HG02588 (cell line): ENCODE measurements around the gene ATXN7.
A peak's percentile ranks its signal among the peaks of the same experiment; 100 is the strongest.

Experiments
- ATAC-seq: cut with Tn5 transposase; IDR thresholded peaks from one replicate; pipeline ENCODE4 v1.9.1; 2021; ENCODE audit warnings: mild to moderate bottlenecking, moderate library complexity; ENCODE audit not compliant: unreplicated experiment

The ATXN7 gene

GRCh38 chr3:63981980-63982379 lies 118.3 kb downstream of the ATXN7 start:
- ATAC-seq: no peak

- no peak for ATAC-seq
Observed at GRCh38 chr3:63984391-63984790, 120.7 kb downstream of the ATXN7 start.

GRCh38 chr3:63986146-63986545 lies 122.5 kb downstream of the ATXN7 start:
- ATAC-seq: no peak

DNA sequence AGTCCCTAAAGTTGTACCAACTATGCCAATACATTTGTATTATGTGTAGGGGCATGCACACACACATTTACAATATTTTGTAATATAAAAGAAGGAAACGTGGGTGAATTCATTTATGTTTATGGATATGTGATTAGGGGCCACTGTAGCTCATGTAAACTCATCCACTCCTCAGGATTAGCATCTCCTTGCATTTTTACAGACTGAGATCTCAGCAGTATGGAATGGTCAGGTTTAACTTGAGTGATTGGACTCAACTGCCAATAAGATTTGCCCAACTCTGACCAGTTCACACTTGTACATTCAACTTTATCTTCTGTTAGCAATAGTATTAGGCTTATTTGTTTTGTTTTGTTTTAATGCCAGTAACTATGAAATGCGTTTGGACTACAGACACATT lies 123.2 kb downstream of the ATXN7 start:
- no peak for ATAC-seq

DNA sequence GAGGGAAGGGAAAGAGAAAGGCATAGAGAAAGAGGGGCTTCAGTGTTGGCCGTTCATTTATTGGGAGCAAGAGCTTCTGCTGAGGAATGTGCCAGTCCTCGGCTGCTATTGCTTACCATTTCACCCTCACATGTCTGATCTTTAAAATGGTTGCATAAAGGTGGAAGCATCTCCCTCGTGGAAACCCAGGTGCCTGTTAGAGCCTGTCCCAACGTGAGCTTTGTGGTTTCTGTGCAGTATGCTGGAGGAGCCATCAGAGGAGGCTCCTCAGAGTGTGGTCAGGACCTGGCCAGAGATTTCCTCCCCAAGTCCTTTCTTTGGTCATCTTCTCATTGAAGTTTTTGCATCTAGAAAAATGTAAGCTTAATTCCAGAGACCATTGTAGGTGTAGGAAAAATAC lies 125.3 kb downstream of the ATXN7 start:
- no peak for ATAC-seq

DNA sequence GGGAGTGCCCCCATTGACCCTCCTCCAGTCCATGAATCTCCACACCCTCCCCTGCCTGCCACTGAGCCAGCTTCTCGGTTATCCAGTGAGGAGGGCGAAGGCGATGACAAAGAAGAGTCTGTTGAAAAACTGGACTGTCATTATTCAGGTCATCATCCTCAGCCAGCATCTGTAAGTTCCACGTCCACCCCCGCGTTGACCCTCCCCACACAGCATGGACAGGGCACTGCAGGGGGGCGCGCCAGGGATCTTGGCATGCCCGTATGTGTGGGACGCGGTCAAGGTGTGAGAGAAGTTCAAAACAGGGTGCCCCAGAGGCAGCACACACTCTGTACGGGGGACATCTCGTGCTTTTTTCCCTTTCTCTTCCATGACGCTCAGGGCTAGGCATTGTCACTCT lies 126.5 kb downstream of the ATXN7 start:
- ATAC-seq: no peak

- ATAC-seq: no peak
Observed at GRCh38 chr3:63990733-63991132, 127.1 kb downstream of the ATXN7 start.

- ATAC-seq: no peak
Observed at GRCh38 chr3:63991666-63992065, 128.0 kb downstream of the ATXN7 start.

DNA sequence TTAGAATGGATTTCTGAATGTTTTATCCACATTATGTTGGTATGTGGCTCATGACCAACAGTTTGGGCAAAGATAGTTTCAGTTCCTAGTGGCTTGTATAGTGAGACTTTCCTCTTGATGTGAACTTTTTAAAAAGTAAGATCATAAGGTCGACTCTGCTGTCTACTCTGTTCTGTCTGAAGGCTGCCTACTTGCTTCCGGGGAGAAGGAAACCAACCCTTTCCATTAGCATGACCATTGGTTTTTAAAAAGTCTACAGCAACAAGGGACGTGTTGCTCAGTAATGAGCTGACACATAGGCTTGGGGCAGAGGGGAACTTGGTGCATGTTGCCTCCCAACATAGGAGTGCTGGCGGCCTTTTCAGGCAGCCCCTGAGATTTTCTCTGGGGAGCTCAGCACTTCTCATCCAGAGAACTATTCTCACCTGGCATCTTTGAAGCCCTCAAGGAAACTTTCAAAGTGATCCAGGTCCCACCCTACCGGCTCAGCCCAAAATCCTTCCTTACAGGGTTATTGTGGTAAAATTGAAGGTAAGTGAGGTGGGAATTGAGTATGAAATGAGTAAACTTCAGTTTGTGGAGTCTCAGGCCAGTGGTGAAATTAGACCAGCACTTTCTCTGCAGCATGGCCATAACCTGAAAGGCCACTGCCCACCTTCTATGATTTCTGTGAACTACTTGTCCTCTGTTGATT lies 129.0 kb downstream of the ATXN7 start:
- ATAC-seq: no peak

DNA sequence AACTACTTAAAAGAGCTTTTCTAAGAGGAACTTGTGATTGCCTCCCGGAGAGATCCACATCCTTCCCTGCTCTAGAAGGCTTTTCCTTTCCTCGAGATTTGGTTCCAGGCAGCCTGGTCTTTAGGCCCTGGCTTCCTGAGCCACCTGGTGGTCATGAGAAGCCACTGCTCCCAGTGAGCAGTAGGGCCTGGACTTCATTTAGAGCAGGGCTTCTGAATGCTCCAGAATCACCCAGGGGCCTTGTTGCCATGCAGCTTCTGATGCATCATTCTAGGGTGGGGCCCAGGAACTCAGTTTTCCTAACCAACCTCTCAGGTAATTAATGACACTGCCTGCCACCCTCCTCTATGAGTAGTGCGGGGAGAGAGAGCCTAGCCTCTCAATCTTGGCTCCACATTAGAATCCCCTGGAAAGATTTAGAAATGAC lies 130.0 kb downstream of the ATXN7 start:
- ATAC-seq: peak; percentile 89

- ATAC-seq: no peak
Observed at GRCh38 chr3:63995086-63995485, 131.4 kb downstream of the ATXN7 start.

DNA sequence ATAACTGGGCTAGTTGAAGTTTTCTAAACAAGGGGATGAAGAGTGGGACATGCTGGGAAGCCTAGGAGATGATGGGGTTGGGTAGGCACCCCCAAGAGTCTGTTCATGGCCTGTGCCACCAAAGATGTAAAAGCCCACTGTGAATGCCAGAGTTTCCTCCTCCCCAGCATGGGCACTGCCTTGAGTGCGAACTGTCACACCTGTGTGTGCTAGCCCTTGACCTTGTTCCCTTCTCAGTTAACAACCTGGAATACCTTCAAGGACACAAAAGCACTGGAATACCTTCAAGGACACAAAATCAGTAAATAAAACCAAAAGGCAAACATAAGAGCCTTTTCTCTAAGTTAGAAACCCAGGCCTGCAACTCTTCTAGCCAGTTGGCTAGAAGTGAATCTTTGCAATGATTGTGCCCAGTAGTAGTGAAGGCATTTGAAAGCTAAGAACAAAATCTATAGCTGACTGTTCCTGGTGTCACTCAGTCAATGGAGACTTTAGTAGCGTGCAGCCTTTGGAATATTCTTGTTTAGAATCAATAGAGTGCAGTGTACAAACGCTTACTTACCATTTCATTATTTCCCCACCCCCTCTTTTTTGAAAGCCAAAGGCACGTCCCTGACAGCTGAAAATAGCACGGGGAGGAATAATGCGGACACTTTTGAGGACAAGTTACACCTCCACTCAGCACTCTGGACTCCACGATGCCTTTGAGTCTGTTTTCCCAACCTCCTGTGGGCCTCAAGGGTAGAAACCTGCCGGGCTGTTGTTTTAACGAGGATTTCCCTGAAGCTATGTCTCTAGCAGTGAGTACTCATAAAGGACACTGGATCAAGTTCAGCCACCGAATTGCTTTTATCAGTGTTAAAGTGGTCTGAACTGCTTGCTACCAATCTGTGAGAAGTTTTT lies 135.4 kb downstream of the ATXN7 start:
- no peak for ATAC-seq

DNA sequence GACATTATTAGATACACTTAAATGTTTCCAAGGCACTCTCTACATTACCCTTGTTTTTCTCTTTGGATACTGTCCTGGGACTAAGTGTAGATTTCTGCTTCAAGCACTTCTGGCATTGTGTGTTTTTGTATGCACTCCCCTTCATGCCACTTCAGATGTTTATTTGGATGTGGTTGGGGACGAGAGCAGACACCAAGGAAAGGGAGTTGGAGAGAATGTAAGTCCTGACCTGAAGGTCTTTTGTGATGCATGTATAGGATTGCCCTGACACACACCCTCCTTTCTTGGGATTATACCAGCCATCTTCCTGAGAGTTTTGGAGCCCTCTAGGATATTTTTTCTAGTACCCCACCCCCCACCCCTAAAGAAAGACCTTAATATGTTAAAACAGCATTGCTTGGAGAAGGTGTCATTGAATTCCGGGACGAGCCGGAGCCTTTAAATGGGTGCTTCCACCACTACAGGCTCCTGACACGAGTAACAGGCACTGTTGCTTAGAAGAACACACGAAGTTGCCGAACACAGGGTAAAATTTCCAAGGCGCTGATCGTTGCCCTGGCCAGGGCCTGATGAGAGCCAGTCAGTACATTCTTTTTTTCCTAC lies 136.9 kb downstream of the ATXN7 start:
- ATAC-seq: no peak

DNA sequence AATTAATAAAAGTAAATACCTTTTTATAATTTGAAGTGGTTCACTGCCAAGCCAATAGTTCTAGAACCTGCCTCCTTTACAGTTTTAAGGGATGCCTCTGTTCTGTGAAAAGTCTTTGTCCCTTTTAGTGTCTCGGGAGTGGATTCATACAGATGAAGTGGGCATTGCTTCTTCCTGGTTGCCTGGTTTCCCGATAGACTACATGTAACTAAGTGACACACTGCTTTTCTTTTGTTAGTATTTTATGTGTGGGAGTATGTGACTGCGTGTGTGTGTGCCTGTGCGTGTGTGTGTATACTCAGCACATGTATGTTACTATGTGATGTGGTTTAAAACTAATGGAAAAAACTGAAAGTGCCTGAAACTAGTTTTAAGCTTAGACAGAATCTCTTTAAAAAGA lies 138.6 kb downstream of the ATXN7 start:
- ATAC-seq: no peak

- ATAC-seq: no peak
Observed at GRCh38 chr3:64003589-64003988, 139.9 kb downstream of the ATXN7 start.

GRCh38 chr3:64008017-64008416 lies 144.3 kb downstream of the ATXN7 start:
- no peak for ATAC-seq

- no peak for ATAC-seq
Observed at GRCh38 chr3:64008487-64009351, 145.1 kb downstream of the ATXN7 start.

DNA sequence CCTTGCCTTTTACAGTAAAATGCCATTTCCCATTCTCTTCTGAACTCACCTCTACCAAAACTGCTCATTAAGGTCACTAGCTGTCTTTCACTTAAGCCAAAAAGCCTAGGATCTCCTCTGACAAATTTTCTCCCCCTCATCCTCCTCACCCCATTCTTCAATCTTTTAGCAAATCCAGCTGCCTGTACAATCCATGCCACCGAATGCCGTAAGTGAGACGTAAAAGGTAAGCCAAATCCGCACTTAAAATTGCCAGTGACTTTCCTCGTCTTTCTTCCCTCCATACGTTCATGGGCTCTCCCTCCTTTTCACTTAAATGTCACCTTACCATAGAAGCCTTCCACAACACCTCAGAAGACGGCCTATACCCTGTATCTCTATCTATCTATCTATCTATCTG lies 145.9 kb downstream of the ATXN7 start:
- ATAC-seq: no peak

DNA sequence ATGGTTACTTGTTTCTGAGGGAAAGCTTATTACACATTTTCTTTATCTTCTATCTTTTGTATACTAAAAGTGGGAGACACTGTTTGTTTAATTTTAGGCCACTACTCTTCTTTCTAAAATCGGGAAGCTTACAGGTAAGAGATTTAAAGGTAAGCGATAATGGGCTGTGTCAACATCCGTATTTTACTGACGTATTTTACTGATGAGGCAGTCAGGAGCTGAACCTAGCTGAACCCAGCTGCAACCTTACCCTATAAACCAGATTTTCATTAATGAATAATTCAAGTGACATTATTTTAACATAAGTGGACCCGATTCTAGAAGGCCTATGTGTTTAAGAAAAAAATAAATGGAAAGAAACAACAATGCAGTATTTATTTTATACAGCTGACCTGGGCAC lies 146.5 kb downstream of the ATXN7 start:
- ATAC-seq: no peak

GRCh38 chr3:64011685-64012084 lies 148.0 kb downstream of the ATXN7 start:
- ATAC-seq: no peak
